Choroid plexus epithelial cell (primary cell): ENCODE results near the gene PPP1R14C.
A peak's percentile ranks its signal among the peaks of the same experiment; 100 is the strongest.

Experiments
- DNase-seq: peaks from one replicate; pipeline ENCODE4 v3.0.0-alpha.2; 2010; ENCODE audit warnings: low read depth
- H3K4me3 ChIP-seq: 2 replicates; pipeline ENCODE4 v1.5.1; 2011; ENCODE audit warnings: low read depth, mild to moderate bottlenecking, control low read depth, low read length, moderate library complexity
- TF ChIP-seq, protein P1 (sequence below): conservative IDR thresholded peaks from 2 replicates; pipeline ENCODE4 v1.5.1; 2011; ENCODE audit warnings: low read depth, mild to moderate bottlenecking, control low read depth, inconsistent platforms, low read length, moderate library complexity

The PPP1R14C gene

DNA sequence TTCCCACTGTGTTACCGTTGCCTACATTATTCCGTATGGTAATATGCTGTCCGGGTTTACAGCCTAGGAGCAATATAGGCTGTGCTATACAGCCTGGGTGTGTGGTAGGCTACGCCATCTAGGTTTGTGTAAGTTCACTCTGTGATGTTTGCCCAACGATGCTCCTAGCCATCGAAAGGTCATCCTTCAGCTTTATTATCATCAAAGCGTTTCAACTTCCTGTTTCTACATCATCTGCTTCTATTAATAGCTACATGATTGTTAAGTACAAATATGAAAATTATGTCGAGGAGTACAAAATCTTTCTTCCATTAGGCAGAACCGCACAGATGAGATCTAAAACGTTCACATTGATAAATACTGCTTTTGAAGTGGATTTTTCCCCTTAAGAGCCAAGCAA, 69.9 kb downstream of the PPP1R14C start:
- no peak overlapping the region for H3K4me3 ChIP-seq
- TF ChIP-seq, protein P1, sequence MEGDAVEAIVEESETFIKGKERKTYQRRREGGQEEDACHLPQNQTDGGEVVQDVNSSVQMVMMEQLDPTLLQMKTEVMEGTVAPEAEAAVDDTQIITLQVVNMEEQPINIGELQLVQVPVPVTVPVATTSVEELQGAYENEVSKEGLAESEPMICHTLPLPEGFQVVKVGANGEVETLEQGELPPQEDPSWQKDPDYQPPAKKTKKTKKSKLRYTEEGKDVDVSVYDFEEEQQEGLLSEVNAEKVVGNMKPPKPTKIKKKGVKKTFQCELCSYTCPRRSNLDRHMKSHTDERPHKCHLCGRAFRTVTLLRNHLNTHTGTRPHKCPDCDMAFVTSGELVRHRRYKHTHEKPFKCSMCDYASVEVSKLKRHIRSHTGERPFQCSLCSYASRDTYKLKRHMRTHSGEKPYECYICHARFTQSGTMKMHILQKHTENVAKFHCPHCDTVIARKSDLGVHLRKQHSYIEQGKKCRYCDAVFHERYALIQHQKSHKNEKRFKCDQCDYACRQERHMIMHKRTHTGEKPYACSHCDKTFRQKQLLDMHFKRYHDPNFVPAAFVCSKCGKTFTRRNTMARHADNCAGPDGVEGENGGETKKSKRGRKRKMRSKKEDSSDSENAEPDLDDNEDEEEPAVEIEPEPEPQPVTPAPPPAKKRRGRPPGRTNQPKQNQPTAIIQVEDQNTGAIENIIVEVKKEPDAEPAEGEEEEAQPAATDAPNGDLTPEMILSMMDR = no peak

DNA sequence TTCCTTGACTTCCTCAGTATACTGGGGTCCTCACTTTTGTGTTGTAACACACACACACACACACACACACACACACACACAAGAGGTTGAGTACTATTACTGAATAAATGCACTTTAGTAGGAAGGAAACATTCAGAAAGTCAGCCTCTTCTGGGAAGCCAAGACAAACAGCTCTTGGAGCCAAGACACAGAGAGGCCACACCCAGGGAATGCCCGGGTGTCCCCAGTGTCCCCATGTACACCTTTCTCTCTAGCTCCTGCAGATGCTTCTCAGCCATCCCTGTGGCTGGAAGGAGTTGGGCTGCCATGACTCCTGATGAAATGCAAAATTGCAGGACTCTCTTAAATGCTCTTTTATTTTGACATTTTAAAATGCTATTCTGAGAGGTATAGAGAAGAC, 70.5 kb downstream of the PPP1R14C start:
- no peak for DNase-seq
- H3K4me3 ChIP-seq = no peak overlapping the region
- TF ChIP-seq, protein P1 = no peak

More for the DNA sequence above, 69.9 kb downstream of the PPP1R14C start:
- DNase-seq = peak; percentile 2

DNA sequence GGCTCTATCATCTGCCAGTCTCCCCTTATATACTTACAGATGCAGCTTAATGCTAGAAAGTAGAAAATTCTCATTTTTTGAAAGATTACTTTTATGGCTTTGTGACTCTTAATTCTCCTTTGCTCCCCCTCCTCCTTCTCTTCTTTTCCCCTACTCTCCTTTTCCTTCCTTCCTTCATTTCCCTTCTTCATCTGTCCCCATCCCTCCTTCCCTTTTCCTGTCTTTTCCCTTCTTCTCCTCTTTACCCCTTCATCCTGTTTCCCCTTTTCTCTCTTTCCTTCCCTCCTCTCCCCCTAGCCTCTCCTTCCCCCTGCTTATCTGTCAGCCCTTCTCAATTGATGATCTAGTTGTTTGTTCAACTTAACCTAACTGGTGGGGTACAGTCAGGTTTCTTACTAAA, 71.5 kb downstream of the PPP1R14C start:
- no peak overlapping the region for H3K4me3 ChIP-seq
- TF ChIP-seq, protein P1 = no peak
- DNase-seq = no peak

DNA sequence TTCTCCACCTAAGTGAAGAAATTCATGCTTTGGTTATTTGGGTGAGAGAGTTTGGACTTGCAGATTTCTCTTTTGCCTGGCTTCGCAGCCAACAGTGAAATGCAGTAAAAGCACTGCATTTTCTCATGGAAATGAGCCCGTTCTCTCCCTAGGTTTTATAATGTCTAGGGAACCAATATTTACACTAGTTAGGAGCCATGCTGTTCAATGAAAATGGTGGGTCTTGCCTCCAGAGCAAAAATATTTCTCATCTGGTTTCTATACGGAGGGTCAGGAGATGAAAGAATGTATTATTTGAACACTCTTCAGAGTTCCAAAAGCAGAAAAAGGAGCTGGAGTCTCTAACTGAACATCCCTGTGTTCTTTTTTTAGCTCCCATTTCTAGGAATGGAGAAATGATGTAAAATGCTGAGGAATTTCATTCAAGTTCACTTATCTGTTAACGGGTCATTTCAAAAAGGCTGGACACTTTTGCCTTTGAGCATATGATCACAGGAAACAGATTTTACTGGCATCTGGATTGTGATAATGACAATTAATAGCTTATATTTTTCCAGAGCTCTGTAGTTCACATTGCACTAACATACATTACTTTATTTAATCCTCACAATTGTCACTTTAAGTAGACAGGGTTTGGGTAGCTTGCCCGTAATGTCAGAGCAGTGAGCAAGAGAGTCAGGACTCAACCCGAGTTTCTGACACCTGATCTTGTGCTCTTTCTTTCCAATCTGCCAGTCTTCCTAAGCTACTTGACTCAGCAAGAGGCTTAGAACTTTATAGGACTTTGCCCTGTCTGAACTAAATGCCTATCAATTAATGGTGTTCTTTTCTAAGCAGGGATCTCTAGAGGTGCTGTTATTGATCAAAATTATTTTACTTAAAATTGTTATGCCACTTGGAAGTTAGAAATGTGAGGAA, 78.0 kb downstream of the PPP1R14C start:
- no peak overlapping the region for H3K4me3 ChIP-seq
- DNase-seq = no peak
- TF ChIP-seq, protein P1 = no peak

DNA sequence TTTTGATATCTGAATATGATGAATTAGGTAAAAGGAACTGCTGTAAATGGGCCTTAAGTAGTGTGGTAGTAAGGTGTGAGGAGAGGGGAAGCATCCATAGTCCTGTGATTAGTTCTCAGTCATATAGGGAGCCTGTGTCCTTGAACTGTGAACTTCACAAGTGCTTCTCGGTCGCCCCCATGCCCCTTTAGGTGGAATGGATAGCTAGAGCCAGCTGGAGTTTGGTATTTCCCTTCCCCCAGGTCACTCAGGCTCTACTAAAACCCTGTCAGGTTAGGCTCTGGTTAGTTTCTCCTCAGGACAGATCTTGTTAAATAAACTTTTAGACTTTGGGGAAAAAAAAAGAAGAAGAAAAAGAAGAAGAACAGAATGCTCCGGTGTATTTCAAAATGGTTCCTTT, 82.0 kb downstream of the PPP1R14C start:
- H3K4me3 ChIP-seq = no peak overlapping the region
- no peak for DNase-seq
- TF ChIP-seq, protein P1 = no peak

DNA sequence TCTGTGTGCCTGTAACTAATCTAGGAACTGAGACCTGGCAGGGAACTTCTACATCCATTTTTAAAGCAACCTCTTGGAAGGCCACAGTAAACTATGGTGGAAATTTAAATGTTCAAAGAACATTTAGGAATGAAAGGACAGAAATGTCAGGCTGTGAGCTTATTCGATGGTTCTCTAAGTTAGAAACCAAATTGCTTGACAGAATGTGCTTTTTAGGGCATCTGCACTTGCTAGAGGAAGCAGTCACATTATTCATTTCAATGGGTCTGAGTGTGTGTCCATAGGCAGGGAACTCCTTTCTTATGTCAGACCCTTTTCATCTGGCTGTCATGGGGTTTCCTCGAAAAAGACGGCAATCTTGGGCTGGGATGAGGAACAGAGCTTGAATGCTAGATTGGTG, 84.4 kb downstream of the PPP1R14C start:
- TF ChIP-seq, protein P1 = no peak
- no peak overlapping the region for H3K4me3 ChIP-seq
- no peak for DNase-seq
